GM19238 (cell line): ENCODE measurements around the gene GTF2A1.
A peak's percentile ranks its signal among the peaks of the same experiment; 100 is the strongest.
"Not testable (repeated sequence)": the region's sequence is repeated elsewhere in the genome, so short reads cannot be mapped to it uniquely, and the experiment has no call there.

Experiments
- DNase-seq: peaks from one replicate; pipeline ENCODE4 v3.0.0; 2011; ENCODE audit warnings: low spot score; ENCODE audit not compliant: insufficient read length

GTF2A1 gene

GRCh38 chr14:81220830-81221578 lies at the start of gene GTF2A1:
GTF2A1 (minus strand) TSS chr14:81220959; CDS start chr14:81220518, 441 bp downstream.
- peak; percentile 74 for DNase-seq

- DNase-seq, result no peak
These were observed 49.2 kb upstream of the GTF2A1 start for GRCh38 chr14:81269979-81270375.

DNA sequence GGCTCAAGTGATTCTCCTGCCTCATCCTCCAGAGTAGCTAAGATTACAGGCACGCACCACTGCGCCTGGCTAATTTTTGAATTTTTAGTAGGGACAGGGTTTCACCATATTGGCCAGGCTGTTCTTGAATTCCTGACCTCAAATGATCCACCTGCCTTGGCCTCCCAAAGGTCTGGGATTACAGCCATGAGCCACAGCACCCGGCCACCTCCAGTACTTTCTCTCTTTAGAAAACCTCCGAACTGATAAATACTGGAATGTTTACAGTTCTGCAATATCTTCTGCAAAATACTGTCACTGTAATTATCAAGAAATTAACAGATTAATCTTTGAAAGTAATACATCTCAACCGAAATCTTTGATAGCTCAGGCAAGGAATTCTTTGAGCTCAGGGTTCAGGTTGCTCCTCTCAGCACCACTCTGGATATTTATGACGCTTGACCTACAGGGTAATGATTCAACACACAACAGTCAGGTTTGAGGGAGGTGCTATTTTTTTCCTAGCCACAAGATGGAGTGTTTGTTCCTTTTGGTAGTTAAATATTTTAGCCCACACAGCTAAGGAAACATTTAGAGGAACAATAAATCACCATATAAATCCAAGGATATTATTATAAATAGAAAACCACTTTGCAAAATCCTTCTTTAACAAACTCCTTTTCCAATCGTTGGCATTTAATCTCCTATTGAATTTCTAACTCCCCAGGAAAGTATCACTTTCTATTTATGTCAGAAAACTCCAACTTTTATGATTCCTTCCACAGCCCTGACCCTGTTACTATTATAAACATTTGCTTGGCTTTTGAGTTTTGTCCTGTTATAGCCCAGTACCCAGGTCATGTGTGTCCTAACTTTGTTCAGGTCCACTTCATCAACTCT lies 48.6 kb upstream of the GTF2A1 start:
- DNase-seq, result peak; percentile 29

DNA sequence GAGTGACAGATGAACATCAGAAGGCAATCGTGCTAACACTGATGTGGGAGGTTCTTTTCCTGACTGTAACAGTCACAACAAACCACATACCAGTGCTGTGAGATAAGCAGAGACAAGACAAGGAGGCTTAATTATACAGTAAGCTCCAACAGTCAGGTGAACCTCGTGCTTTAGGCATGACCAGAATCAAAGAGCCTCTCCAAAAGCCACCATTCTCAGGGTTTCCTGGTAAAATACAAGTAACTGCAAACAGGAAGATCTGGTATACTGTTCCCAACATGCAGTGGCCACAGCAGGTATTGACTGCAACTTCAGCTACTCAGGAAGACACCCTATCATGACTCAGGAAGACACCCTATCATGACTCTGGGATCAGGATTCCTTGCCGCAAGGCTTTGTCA lies 47.3 kb upstream of the GTF2A1 start:
- no peak for DNase-seq

DNA sequence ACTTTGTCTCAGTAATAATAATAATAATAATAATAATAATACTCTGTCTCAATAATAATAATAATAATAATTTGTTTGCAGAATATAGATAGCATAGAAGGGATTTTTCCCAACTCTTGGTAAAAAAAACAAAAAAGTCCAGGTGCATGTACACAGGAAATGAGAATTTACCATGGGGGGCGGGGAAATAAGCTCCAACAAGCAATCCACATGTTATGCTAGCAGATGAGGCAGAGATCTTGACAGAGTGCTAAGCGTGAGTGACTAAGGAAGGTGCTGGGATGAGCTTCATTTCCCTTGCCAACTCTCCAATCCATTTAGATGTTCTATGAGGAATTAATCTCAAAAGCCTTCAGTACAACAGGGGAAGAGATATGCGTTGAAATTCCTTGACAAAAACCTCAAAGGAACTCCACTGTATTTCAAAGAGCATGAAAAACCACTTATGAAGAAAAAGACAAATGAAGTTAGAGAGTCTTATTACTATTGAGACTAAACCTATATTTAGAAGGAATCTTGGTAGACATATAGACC lies 44.9 kb upstream of the GTF2A1 start:
- no peak for DNase-seq

DNA sequence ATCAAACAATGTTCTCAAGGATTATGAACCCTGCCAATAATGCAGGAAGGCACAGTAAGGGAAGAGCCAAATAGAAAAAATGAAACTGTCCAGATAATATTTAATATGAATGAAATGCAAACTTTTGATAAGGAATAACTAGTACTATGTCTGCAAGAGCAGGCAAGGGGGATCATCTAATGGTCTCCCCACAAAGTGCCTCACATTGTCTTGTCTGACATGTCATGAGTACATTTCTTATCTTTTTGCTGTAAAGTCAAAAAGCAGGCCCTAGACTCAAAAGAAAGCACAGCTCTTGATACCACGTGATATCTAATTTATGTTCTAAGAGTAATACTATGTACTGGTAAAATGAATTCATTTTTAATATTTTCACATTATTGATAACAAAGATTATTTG lies 43.9 kb upstream of the GTF2A1 start:
- no peak for DNase-seq

DNA sequence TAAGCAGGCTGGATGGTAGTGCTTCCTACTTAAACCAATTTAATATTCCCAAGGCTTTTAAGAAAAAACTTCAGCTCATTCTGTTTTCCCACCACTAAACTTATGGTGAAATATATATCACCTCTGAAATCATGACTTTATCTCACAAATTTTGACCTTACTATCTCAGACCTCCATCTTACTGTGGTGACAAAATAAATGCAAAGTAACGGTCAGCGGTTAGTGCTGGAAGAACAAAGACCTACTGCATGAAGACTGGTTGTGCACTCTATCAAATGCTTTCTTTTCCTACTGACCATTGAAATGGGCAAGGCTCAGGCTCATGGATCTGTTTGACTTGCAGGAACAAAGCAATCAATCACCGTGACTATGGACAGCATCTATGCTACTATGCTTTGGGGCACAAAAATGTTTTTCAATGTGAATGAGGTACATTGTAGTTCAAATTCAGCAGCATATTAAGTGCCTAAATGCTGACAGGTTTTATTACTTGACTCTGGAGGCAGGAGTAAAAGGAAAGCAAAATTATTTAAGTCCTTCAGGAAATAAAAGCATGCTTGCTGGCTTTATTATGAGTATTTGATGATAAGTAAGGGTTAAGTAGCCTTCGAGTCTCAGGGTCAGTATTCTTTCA lies 43.1 kb upstream of the GTF2A1 start:
- DNase-seq, result no peak

DNA sequence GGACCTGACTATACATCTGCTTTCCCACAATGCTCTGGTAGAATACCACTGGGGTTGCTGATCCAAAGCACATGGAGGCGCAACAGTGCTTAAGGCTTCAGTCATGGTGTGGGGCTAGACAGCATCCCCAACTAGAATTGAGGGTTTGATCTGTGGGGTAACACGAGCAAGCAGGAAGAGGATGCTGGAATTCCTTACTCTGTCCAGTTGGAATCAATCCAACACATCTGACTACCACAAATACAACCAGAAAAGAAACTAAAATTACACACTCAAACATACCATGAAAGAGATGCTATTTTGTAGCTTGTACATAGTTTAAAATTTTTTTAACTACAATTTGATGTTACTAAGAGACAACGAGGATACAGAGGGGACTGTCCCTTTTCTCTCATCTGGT lies 40.4 kb upstream of the GTF2A1 start:
- DNase-seq, result no peak

GRCh38 chr14:81260732-81261131 lies 40.0 kb upstream of the GTF2A1 start:
- DNase-seq, result no peak

- DNase-seq, result no peak
These were observed 35.7 kb upstream of the GTF2A1 start for GRCh38 chr14:81256289-81256960.

DNA sequence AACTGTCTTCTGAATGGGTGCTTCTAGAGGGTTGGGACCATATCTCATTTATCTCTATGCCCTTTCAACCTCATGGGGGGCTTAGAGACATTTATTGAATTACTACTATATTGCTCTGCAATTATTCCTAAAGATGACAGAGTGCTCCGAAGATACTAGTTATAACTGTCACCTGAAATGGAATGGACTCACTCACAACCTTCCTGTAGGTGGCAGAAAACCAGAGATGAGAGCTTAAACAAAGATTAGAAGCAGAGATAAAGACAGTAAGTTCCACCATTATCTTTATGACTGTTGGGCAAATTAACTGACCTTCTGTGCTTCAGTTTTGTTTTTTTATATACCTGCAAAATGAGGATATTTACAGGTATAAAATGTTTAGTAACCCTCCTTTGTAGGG lies 31.5 kb upstream of the GTF2A1 start:
- no peak for DNase-seq

DNA sequence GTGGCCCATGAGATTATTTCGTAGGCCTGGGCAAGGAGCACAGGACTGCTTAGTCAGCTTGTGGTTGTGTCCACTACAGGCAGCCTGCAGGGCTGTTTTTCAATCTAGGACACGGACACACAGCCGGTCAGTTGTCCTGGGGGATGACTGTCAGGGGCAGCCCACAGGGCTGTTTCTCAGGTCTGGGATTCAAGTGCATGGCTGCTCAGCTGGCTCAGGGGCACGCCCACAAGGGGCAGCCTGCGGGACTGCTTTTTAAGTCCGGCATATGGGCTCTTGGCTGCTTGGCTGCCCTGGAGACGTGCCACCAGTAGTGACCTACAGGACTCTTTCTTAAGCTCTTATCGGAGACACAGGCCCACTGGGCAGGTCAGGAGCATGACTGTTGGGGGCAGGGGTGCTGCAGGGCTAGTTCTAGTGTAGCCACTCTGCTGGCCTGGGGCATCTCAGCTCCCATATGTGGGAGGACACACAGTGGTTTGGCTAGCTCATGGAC lies 26.6 kb upstream of the GTF2A1 start:
- no peak for DNase-seq

- no peak for DNase-seq
These were observed 25.9 kb upstream of the GTF2A1 start for GRCh38 chr14:81246461-81247270.

DNA sequence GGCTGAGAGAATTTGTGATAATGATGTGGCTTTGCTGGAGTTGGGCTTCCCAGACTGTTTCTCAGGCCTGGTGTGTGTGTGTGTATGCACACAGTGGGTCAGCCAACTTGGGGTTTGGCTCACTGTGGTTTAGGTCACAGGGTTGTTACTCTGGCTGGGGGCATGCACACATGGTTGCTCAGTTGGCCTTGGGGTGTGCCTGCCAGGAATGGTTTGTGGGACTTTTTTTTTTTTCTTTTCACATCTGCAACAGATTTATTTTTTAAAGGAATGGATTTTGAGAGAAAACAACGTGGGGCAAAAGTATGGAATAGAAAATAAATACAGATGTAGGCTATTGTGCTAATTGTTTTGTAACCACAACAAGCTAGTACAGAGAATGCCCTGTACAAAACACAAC lies 25.0 kb upstream of the GTF2A1 start:
- no peak for DNase-seq

DNA sequence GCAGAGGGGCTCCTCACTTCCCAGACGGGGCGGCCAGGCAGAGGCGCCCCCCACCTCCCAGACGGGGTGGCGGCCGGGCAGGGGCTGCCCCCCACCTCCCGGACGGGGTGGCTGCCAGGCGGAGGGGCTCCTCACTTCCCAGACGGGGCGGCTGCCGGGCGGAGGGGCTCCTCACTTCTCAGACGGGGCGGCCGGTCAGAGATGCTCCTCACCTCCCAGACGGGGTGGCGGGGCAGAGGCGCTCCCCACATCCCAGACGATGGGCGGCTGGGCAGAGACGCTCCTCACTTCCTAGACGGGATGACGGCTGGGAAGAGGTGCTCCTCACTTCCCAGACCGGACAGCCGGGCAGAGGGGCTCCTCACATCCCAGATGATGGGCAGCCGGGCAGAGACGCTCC lies 23.7 kb upstream of the GTF2A1 start:
- not testable (repeated sequence) for DNase-seq

- DNase-seq, result no peak
These were observed 22.7 kb upstream of the GTF2A1 start for GRCh38 chr14:81243499-81243898.

DNA sequence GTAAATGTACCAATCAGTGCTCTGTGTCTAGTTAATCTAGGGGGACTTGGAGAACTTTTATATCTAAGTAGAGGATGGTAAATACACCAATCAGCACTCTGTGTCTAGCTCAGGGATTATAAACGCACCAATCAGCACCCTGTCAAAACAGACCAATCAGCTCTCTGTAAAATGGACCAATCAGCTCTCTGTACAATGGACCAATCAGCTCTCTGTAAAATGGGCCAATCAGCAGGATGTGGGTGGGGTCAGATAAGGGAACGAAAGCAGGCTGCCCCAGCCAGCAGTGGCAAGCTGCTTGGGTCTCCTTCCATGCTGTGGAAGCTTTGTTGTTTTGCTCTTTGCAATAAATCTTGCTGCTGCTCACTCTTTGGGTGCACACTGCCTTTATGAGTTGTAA lies 16.1 kb upstream of the GTF2A1 start:
- not testable (repeated sequence) for DNase-seq

DNA sequence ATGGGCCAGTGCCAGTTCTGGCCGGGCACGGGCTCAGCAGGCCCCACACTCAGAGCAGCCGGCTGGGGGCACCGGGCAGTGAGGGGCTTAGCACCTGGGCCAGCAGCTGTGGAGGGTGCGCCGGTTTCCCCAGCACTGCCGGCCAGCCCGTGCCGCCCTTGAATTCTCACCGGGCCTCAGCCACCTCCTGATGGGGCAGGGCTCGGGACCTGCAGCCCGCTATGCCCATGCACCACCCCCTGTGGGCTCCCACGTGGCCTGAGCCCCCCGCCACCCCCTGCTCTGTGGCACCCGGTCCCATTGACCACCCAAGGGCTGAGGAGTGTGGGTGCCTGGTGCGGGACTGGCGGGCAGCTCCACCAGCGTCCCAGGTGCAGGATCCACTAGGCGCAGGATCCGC lies 15.4 kb upstream of the GTF2A1 start:
- DNase-seq, result no peak

- DNase-seq, result no peak
These were observed 14.3 kb upstream of the GTF2A1 start for GRCh38 chr14:81235096-81235495.

GRCh38 chr14:81234278-81234677 lies 13.5 kb upstream of the GTF2A1 start:
- no peak for DNase-seq
